HEK293 (cell line): Measurements from ENCODE around the gene MUC4.

Source experiments
- CTCF ChIP-seq: fragments of 450-650 bp; formaldehyde crosslinking; IDR thresholded peaks from 2 replicates; pipeline ENCODE4 v1.5.1; 2016; ENCODE audit warnings: missing biosample characterization, missing genetic modification characterization
- ZNF146 ChIP-seq: fragments of 450-650 bp; formaldehyde crosslinking; IDR thresholded peaks from 2 replicates; pipeline ENCODE4 v1.5.1; 2016; ENCODE audit warnings: missing biosample characterization, missing genetic modification characterization
- ZNF404 ChIP-seq: fragments of 450-650 bp; formaldehyde crosslinking; IDR thresholded peaks from 2 replicates; pipeline ENCODE4 v1.5.1; 2017; ENCODE audit warnings: missing biosample characterization, missing genetic modification characterization
- ZNF513 ChIP-seq: fragments of 450-650 bp; IDR thresholded peaks from 2 replicates; pipeline ENCODE4 v1.5.1; 2018; ENCODE audit warnings: missing biosample characterization, missing genetic modification characterization
- ZNF585B ChIP-seq: fragments of 450-650 bp; formaldehyde crosslinking; IDR thresholded peaks from 2 replicates; pipeline ENCODE4 v1.5.1; 2016; ENCODE audit warnings: missing biosample characterization, missing genetic modification characterization
- ZNF639 ChIP-seq: fragments of 450-650 bp; formaldehyde crosslinking; IDR thresholded peaks from 2 replicates; pipeline ENCODE4 v1.5.1; 2016; ENCODE audit warnings: missing biosample characterization, missing genetic modification characterization

GRCh38 chr3:195844671-195845218, 33.0 kb upstream of the MUC4 start:
- TF ChIP-seq ZNF404 (tag by site-specific recombination) (no peak), ZNF146 (tag by site-specific recombination) (no peak), CTCF (tag by site-specific recombination) (no peak), ZNF513 (no peak), ZNF585B (tag by site-specific recombination) (no peak), ZNF639 (tag by site-specific recombination) (no peak)
